Endothelial cell of umbilical vein (primary cell): ENCODE results near the gene RFNG. TPM values are rescaled to one million over a fixed set of nuclear protein-coding genes. Genes with fewer than 3 reads are reported as not detected.

ENCODE experiments used
- BruUV-seq: library from RNA; stranded (reverse); fragments of 400-500 nt; replicated peaks from 2 replicates; lab custom pipeline; 2021; lab: Mats Ljungman, UMichigan
- CTCF ChIA-PET: fragments of 300-600, 350-600 bp; sonication (Branson Sonifier 250); formaldehyde crosslinking; loops from one replicate; lab custom pipeline; 2021; ENCODE audit warnings: antibody characterized with exemption, inconsistent platforms; lab: Charles Lee
- POLR2A ChIA-PET: fragments of 300-600, 350-600 bp; sonication (Branson Sonifier 250); formaldehyde crosslinking; loops from one replicate; lab custom pipeline; 2021; ENCODE audit warnings: antibody characterized with exemption, inconsistent platforms; lab: Charles Lee
- DNase-seq: peaks from one replicate; pipeline ENCODE4 v3.0.0-alpha.2; 2011; ENCODE audit warnings: low read depth, low spot score
- FAIRE-seq: peaks from 2 replicates; lab custom pipeline; 2011; peaks lifted over from hg19 to GRCh38; lab: Jason Lieb, UNC
- H2AFZ ChIP-seq: 2 replicates; pipeline ENCODE4 v1.6.0; 2012; ENCODE audit warnings: low read depth, low read length, control low read depth, inconsistent platforms
- H3K27ac ChIP-seq: 2 replicates; pipeline ENCODE4 v1.5.1; 2011; ENCODE audit warnings: low read depth, mild to moderate bottlenecking, control low read depth, low read length, moderate library complexity; ENCODE audit not compliant: insufficient read depth
- H3K27me3 ChIP-seq, 2 experiments: 2 replicates each; pipeline versions ENCODE4 v1.6.0 to v1.6.1; 2011; ENCODE audit warnings: low read length in 2 of 2, mixed read lengths in 1 of 2; ENCODE audit not compliant: control insufficient read depth in 2 of 2, insufficient read depth in 2 of 2
- H3K36me3 ChIP-seq, 2 experiments: 2 replicates in 1 of 2; 3 replicates in 1 of 2; pipeline ENCODE4 v1.5.1; 2011; ENCODE audit warnings: low read length in 2 of 2, mild to moderate bottlenecking in 1 of 2, moderate library complexity in 1 of 2; ENCODE audit not compliant: control insufficient read depth in 2 of 2, insufficient read depth in 2 of 2; ENCODE audit errors: extremely low read depth in 1 of 2
- H3K4me1 ChIP-seq: 3 replicates; pipeline ENCODE4 v1.5.1; 2011; ENCODE audit warnings: mild to moderate bottlenecking, low read length; ENCODE audit not compliant: control insufficient read depth, insufficient read depth; ENCODE audit errors: extremely low read depth
- H3K4me2 ChIP-seq: 2 replicates; pipeline ENCODE4 v1.6.1; 2011; ENCODE audit warnings: low read length, control low read depth, mixed read lengths; ENCODE audit not compliant: insufficient read depth
- H3K4me3 ChIP-seq, 3 experiments: fragments of 200-600 bp in 1 of 3; sonication (generic), shearing (Covaris generic) in 1 of 3; replicated peaks in 1 of 3; 2 replicates each; pipeline ENCODE4 v1.5.1; 2011 to 2016; ENCODE audit warnings: control low read depth in 3 of 3, low read length in 3 of 3, mild to moderate bottlenecking in 2 of 3, inconsistent platforms in 1 of 3, low read depth in 1 of 3, moderate library complexity in 1 of 3; ENCODE audit not compliant: insufficient read depth in 1 of 3
- H3K79me2 ChIP-seq: 2 replicates; pipeline ENCODE4 v1.6.0; 2012; ENCODE audit warnings: low read length, inconsistent platforms; ENCODE audit not compliant: control insufficient read depth, insufficient read depth
- H3K9ac ChIP-seq: replicated peaks from 2 replicates; pipeline ENCODE3; 2011; ENCODE audit warnings: low read length, control low read depth; ENCODE audit not compliant: insufficient read depth; ENCODE audit errors: extremely low read depth
- H3K9me1 ChIP-seq: replicated peaks from 3 replicates; pipeline ENCODE4 v1.6.0; 2011; ENCODE audit warnings: mild to moderate bottlenecking, low read length; ENCODE audit not compliant: control insufficient read depth, insufficient read depth; ENCODE audit errors: extremely low read depth
- H3K9me3 ChIP-seq: replicated peaks from 2 replicates; pipeline ENCODE4 v1.5.1; 2012; ENCODE audit warnings: low read length, inconsistent platforms; ENCODE audit not compliant: control insufficient read depth, insufficient read depth
- H4K20me1 ChIP-seq: replicated peaks from 2 replicates; pipeline ENCODE3; 2011; ENCODE audit warnings: mild to moderate bottlenecking, low read length; ENCODE audit not compliant: control insufficient read depth, insufficient read depth; ENCODE audit errors: extremely low read depth
- CTCF ChIP-seq, 2 donors: IDR thresholded peaks; 1 replicate in 1 of 2; 2 replicates in 1 of 2; pipeline ENCODE4 v1.5.1; 2011; ENCODE audit warnings: low read length in 2 of 2, mild to moderate bottlenecking in 2 of 2, moderate library complexity in 2 of 2, control low read depth in 1 of 2, inconsistent platforms in 1 of 2, low read depth in 1 of 2; ENCODE audit not compliant: insufficient read depth in 1 of 2; ENCODE audit errors: extremely low read depth in 1 of 2
- EZH2 ChIP-seq: IDR thresholded peaks from 2 replicates; pipeline ENCODE4 v1.6.1; 2012; ENCODE audit warnings: borderline replicate concordance, low read depth, mild to moderate bottlenecking, moderate library complexity, low read length, inconsistent platforms; ENCODE audit not compliant: severe bottlenecking
- FOS ChIP-seq: IDR thresholded peaks from 2 replicates; pipeline ENCODE4 v1.6.1; 2011; ENCODE audit warnings: mild to moderate bottlenecking, low read length, moderate library complexity, borderline replicate concordance; ENCODE audit not compliant: insufficient read depth
- GATA2 ChIP-seq: IDR thresholded peaks from 2 replicates; pipeline ENCODE4 v1.7.0; 2011; ENCODE audit warnings: low read depth, mild to moderate bottlenecking, moderate library complexity, mixed read lengths, low read length; ENCODE audit not compliant: insufficient read length, insufficient read depth
- JUN ChIP-seq: IDR thresholded peaks from 2 replicates; pipeline ENCODE4 v1.6.1; 2011; ENCODE audit warnings: borderline replicate concordance, low read depth; ENCODE audit not compliant: insufficient read length, insufficient read depth
- MAX ChIP-seq: IDR thresholded peaks from 2 replicates; pipeline ENCODE4 v1.6.1; 2011; ENCODE audit not compliant: insufficient read depth, insufficient read length
- MYC ChIP-seq: IDR thresholded peaks from one replicate; pipeline ENCODE4 v1.6.1; 2011; ENCODE audit warnings: mild to moderate bottlenecking, low read depth, low read length
- POLR2A ChIP-seq: IDR thresholded peaks from 2 replicates; pipeline ENCODE4 v1.6.1; 2012; ENCODE audit warnings: low read depth, mild to moderate bottlenecking, control low read depth, low read length
- POLR2AphosphoS5 ChIP-seq: IDR thresholded peaks from 2 replicates; pipeline ENCODE4 v1.6.1; 2012; ENCODE audit warnings: low read depth, mild to moderate bottlenecking, control low read depth, low read length, moderate library complexity; ENCODE audit not compliant: insufficient read depth
- dilution Hi-C: fragments of 300-500 bp; cut with MboI; formaldehyde crosslinking; loops from one replicate; pipeline ENCODE4 v1.15.0; 2019; ENCODE audit warnings: low sequenced_read_pairs; ENCODE audit not compliant: extremely low pct_ligation_motif_present
- intact Hi-C: fragments of 100-400 bp; cut with micrococcal nuclease; formaldehyde crosslinking; loops from one replicate; pipeline ENCODE4 v1.10.0; 2022
- polyA plus RNA-seq, 4 experiments: library from polyadenylated mRNA; depleted of rRNA in 3 of 4; stranded (reverse) in 3 of 4; unstranded in 1 of 4; fragments of >200 nt; gene quantifications; 2 replicates each; pipeline versions ENCODE4 v1.2.1 to v1.2.3, GENCODE V29; 2011 to 2012; ENCODE audit warnings: missing spikeins in 1 of 4
- total RNA-seq: library from RNA; stranded (reverse); gene quantifications from 2 replicates; pipeline ENCODE4 v1.2.3, GENCODE V29; 2021

The RFNG gene
- total and polyA plus RNA-seq, 2 donors (not counting 3 experiments of a cell fraction or from before 2014, with no cell fraction given): 33.7 to 40.0 TPM

- no TSS peak for BruUV-seq
- no peaks in the 10 kb centered on the region for H4K20me1 ChIP-seq
- peak within 1 kb of the TSS; percentile 76 for H3K27ac ChIP-seq
- ChIA-PET CTCF (interaction anchor here (1.3 to 1.8 kb wide), 3 partner anchors 14 to 68 kb away, joined by 4 to 15 read pairs (median 6); partner anchors contain the start of genes DCXR and RAC3), POLR2A (interaction anchor here (0.6 to 2.2 kb wide), 4 partner anchors 8 to 35 kb away, joined by 3 to 10 read pairs (median 6); partner anchors contain the start of gene DUS1L)
- peak; percentile 93 for DNase-seq
- H2AFZ ChIP-seq: peak within 1 kb of the TSS; percentile 75
- intact Hi-C loops: loop anchor here (2.0 to 5.0 kb wide), 5 partner anchors 56 to 129 kb away; partner anchors contain the start of genes ASPSCR1, CENPX, LRRC45 and RAC3
- H3K9ac ChIP-seq: peak within 1 kb of the TSS; percentile 81
- H3K79me2 ChIP-seq: peaks cover 43% of the 10 kb centered on the region
- no peaks in the 10 kb centered on the region for H3K9me3 ChIP-seq
- H3K27me3 ChIP-seq: no peaks in the 10 kb centered on the region
- peak within 1 kb of the TSS; percentile 35 to 78 (median 54) for H3K4me3 ChIP-seq
- TF ChIP-seq MYC (no peak), CTCF (IDR thresholded peaks at IDR 0.05; ENCODE audit: extremely low read depth in 1 of 2, insufficient read depth in 1 of 2, low read depth in 1 of 2, low read length in 2 of 2) (peak; percentile 25 to 56), FOS (no peak), POLR2A (peak; percentile 87), POLR2AphosphoS5 (peak; percentile 87), GATA2 (no peak), EZH2 (no peak), JUN (no peak), MAX (peak; percentile 47)
- H3K4me1 ChIP-seq: peaks cover 20% of the 10 kb centered on the region
- peak within 1 kb of the TSS; percentile 61 for H3K4me2 ChIP-seq
- FAIRE-seq: peak; percentile 78
- peaks cover 11 to 15% of the 10 kb centered on the region in 2 experiments for H3K36me3 ChIP-seq
- no peaks in the 10 kb centered on the region for H3K9me1 ChIP-seq
- dilution Hi-C loops: no loop called here
These were observed 46.7 kb upstream of the RFNG start, which contains the start of gene FASN for GRCh38 chr17:82098169-82098938. TSS of gene FASN (minus strand) at chr17:82098236. CDS start at chr17:82096445, 1,791 bp downstream.
